Inflammatory macrophage treated with lipopolysaccharide for 1 hour (primary cell): Measurements from ENCODE around the gene ENTPD5.
"Not testable (repeated sequence)": the region's sequence is repeated elsewhere in the genome, so short reads cannot be mapped to it uniquely, and the experiment has no call there.

ENCODE experiments used
- DNase-seq, 2 donors: peaks; one replicate each; pipeline ENCODE4 v3.0.0-alpha.2; 2020 to 2022

Gene ENTPD5

GRCh38 chr14:73998726-73999125, 20.4 kb downstream of the ENTPD5 start:
- no peak for DNase-seq

- no peak for DNase-seq
These were observed 21.1 kb downstream of the ENTPD5 start for GRCh38 chr14:73997944-73998447.

GRCh38 chr14:73997108-73997943, 21.8 kb downstream of the ENTPD5 start:
- DNase-seq = no peak

- DNase-seq = no peak
These were observed 22.4 kb downstream of the ENTPD5 start for GRCh38 chr14:73996731-73997107.

- DNase-seq = no peak
These were observed 23.1 kb downstream of the ENTPD5 start for GRCh38 chr14:73995977-73996378.

- not testable (repeated sequence) for DNase-seq
These were observed 24.2 kb downstream of the ENTPD5 start for GRCh38 chr14:73994926-73995325.

- DNase-seq = no peak
These were observed 28.0 kb downstream of the ENTPD5 start for GRCh38 chr14:73991092-73991491.

- DNase-seq = not testable (repeated sequence)
These were observed 30.4 kb downstream of the ENTPD5 start for GRCh38 chr14:73988656-73989055.

GRCh38 chr14:73988065-73988464, 31.0 kb downstream of the ENTPD5 start:
- DNase-seq = no peak

- no peak for DNase-seq
These were observed 41.2 kb downstream of the ENTPD5 start for GRCh38 chr14:73977896-73978295.

GRCh38 chr14:73976125-73976524, 43.0 kb downstream of the ENTPD5 start:
- DNase-seq = no peak

- no peak for DNase-seq
These were observed 45.6 kb downstream of the ENTPD5 start for GRCh38 chr14:73973497-73973896.

GRCh38 chr14:73968885-73969284, 50.2 kb downstream of the ENTPD5 start:
- DNase-seq = no peak

GRCh38 chr14:73965216-73965615, 53.9 kb downstream of the ENTPD5 start:
- no peak for DNase-seq

- DNase-seq = no peak
These were observed 57.9 kb downstream of the ENTPD5 start for GRCh38 chr14:73961192-73961591.

GRCh38 chr14:73958591-73958990, 60.5 kb downstream of the ENTPD5 start:
- DNase-seq = no peak

- DNase-seq = no peak
These were observed 63.4 kb downstream of the ENTPD5 start for GRCh38 chr14:73955674-73956073.

- no peak for DNase-seq
These were observed 65.4 kb downstream of the ENTPD5 start for GRCh38 chr14:73953731-73954130.

- DNase-seq = peak; percentile 97 to 98
These were observed 69.0 kb downstream of the ENTPD5 start, which contains the start of the genes COQ6 and FAM161B for GRCh38 chr14:73949752-73950734. COQ6 (plus strand) TSS chr14:73950302; CDS start chr14:73950333, 31 bp downstream. FAM161B (minus strand) TSS chr14:73950094; CDS start chr14:73950026, 68 bp downstream.

GRCh38 chr14:73945159-73945670, 73.9 kb downstream of the ENTPD5 start:
- no peak for DNase-seq

GRCh38 chr14:73944432-73945158, 74.5 kb downstream of the ENTPD5 start:
- DNase-seq = no peak

GRCh38 chr14:73943083-73943482, 76.0 kb downstream of the ENTPD5 start:
- DNase-seq = peak; percentile 77 to 83
